ENCODE data around the gene CACNA1G.

GRCh38 chr17:50593321-50593720 is 32.8 kb downstream of the CACNA1G start:
- TF ChIP-seq, protein P1, sequence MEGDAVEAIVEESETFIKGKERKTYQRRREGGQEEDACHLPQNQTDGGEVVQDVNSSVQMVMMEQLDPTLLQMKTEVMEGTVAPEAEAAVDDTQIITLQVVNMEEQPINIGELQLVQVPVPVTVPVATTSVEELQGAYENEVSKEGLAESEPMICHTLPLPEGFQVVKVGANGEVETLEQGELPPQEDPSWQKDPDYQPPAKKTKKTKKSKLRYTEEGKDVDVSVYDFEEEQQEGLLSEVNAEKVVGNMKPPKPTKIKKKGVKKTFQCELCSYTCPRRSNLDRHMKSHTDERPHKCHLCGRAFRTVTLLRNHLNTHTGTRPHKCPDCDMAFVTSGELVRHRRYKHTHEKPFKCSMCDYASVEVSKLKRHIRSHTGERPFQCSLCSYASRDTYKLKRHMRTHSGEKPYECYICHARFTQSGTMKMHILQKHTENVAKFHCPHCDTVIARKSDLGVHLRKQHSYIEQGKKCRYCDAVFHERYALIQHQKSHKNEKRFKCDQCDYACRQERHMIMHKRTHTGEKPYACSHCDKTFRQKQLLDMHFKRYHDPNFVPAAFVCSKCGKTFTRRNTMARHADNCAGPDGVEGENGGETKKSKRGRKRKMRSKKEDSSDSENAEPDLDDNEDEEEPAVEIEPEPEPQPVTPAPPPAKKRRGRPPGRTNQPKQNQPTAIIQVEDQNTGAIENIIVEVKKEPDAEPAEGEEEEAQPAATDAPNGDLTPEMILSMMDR (IDR thresholded peaks at IDR 0.05; ENCODE audit: low read length): no peak
- no peak for TF ChIP-seq EZH2 (IDR thresholded peaks at IDR 0.05; ENCODE audit: borderline replicate concordance, low read length)
